Fibroblast of pulmonary artery (primary cell): ENCODE data around the gene AP3B2.

ENCODE experiments used
- DNase-seq: peaks from one replicate; pipeline ENCODE4 v3.0.0-alpha.2; 2010; ENCODE audit warnings: low read depth
- H3K4me3 ChIP-seq: replicated peaks from 2 replicates; pipeline ENCODE4 v1.5.1; 2011; ENCODE audit warnings: low read depth, mild to moderate bottlenecking, control low read depth, low read length, moderate library complexity
- TF ChIP-seq, protein P1 (sequence below): IDR thresholded peaks from 2 replicates; pipeline ENCODE4 v1.5.1; 2011; ENCODE audit warnings: mild to moderate bottlenecking, control low read depth, low read length, inconsistent platforms; ENCODE audit errors: missing control alignments

The AP3B2 gene

DNA sequence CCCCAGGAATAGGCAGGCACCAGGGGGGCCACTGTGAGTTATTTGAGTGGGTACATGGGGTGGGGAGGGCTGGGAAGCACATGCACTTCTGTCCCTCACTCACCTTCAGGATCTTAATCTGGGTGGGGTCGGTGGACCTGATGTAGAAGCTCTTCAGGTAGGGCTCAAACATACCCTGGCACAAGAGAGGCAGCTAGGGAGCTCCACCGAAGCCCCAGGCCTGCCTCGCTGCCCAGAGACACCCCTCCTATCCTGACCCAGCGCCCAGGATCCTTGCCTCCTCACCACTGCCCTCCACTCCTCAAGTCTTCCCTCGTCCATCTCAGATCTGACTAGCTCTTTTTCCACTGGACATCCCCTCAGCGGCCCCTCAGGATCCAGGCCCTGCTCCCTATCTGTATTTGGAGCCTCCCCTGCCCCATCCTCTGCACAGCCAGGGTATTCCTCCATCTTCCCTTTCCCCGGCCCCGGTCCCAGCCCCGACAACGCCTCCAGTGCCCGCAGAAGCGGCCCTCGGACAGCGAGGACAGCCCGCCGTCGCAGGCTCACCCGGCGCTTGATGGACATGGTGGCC lies 30.0 kb downstream of the AP3B2 start:
- TF ChIP-seq, protein P1, sequence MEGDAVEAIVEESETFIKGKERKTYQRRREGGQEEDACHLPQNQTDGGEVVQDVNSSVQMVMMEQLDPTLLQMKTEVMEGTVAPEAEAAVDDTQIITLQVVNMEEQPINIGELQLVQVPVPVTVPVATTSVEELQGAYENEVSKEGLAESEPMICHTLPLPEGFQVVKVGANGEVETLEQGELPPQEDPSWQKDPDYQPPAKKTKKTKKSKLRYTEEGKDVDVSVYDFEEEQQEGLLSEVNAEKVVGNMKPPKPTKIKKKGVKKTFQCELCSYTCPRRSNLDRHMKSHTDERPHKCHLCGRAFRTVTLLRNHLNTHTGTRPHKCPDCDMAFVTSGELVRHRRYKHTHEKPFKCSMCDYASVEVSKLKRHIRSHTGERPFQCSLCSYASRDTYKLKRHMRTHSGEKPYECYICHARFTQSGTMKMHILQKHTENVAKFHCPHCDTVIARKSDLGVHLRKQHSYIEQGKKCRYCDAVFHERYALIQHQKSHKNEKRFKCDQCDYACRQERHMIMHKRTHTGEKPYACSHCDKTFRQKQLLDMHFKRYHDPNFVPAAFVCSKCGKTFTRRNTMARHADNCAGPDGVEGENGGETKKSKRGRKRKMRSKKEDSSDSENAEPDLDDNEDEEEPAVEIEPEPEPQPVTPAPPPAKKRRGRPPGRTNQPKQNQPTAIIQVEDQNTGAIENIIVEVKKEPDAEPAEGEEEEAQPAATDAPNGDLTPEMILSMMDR: no peak
- no peak for DNase-seq
- H3K4me3 ChIP-seq: no peak overlapping the region

DNA sequence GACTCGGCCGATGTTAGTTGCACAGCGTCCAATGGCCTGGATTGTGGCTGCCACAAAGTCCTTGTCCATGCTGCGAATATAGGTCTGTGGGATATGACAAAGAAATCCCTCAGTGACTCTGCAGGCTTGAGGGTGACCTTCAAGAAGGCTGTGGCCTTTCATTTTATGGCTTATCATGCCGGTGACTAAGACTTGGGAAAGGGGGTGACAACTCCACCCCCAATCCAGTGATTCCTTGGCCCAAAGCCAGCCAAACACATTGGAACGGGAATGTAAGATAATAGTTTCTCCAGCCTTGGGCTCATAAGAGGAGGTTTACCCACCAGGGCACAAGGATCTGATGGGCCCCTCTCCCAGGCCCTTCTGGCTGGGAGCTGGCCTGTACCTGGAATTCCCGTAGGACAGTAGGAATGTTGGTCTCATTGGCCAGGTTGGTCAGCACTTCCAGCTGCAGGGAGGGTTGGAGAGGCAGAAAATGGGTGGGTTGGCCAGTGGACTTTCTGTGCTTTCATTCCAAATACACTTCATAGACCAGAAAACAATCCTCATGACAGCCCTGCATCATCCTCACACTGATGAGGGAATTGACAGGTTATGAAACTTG lies 31.9 kb downstream of the AP3B2 start:
- TF ChIP-seq, protein P1: no peak
- no peak for DNase-seq
- H3K4me3 ChIP-seq: no peak overlapping the region

DNA sequence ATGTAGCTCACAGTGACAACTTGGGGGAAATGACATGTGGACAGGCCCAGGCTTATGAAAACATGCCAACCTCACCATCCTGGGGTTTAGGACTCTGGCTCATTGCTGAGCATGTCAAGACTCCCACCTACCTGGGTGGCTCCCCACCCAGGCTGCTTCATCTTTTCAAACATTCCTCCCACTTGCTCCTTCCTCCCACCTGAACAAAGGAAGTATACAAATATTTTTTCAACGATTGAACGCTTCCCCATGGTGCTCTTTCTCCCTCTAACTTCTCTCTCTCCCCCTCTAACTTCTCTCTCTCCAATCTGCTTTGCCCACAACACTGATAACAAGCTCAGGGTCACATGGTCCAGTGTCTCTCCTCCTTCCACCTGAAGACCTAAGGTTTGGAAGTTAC lies 34.8 kb downstream of the AP3B2 start:
- TF ChIP-seq, protein P1: no peak
- DNase-seq: no peak
- H3K4me3 ChIP-seq: no peak overlapping the region

DNA sequence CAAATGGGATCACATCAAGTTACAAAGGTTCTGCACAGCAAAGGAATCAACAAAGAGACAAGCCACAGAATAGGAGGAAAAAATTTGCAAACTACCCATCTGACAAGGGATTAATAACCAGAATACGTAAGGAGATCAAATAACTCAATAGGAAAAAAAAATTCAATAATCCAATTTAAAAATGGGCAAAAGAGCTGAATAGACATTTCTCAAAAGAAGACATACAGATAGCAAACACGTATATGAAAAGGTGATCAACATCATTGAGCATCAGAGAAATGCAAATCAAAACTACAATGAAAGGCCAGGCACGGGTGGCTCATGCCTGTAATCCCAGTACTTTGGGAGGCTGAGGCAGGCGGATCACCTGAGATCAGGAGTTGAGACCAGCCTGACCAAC lies 39.0 kb downstream of the AP3B2 start:
- TF ChIP-seq, protein P1: no peak
- no peak for DNase-seq
- no peak overlapping the region for H3K4me3 ChIP-seq

- TF ChIP-seq, protein P1: no peak
- H3K4me3 ChIP-seq: no peak overlapping the region
- DNase-seq: no peak
These were observed 43.1 kb downstream of the AP3B2 start for GRCh38 chr15:82666606-82667005.

- DNase-seq: no peak
- no peak overlapping the region for H3K4me3 ChIP-seq
- TF ChIP-seq, protein P1: no peak
These were observed 45.7 kb downstream of the AP3B2 start for GRCh38 chr15:82664021-82664420.

GRCh38 chr15:82663186-82663600 lies 46.5 kb downstream of the AP3B2 start:
- DNase-seq: peak; percentile 59
- no peak overlapping the region for H3K4me3 ChIP-seq
- TF ChIP-seq, protein P1: no peak
